Activated CD8-positive, alpha-beta memory T cell treated with anti-CD3 and anti-CD28 coated beads, Interleukin-2, amount 50 U/mL, for 24 hours (primary cell): ENCODE results near the gene C16orf90.

Experiments used
- DNase-seq: peaks from one replicate; pipeline ENCODE4 v3.0.0-alpha.2; 2020; ENCODE audit errors: extremely low read depth

C16orf90 gene

GRCh38 chr16:3465911-3466584, 29.2 kb downstream of the C16orf90 start:
- no peak for DNase-seq

- DNase-seq, result no peak
These were observed 30.0 kb downstream of the C16orf90 start for GRCh38 chr16:3465301-3465700.

- DNase-seq, result no peak
These were observed 34.1 kb downstream of the C16orf90 start for GRCh38 chr16:3461151-3461550.

- DNase-seq, result no peak
These were observed 34.7 kb downstream of the C16orf90 start for GRCh38 chr16:3460585-3460984.

GRCh38 chr16:3460121-3460520, 35.2 kb downstream of the C16orf90 start:
- no peak for DNase-seq

GRCh38 chr16:3459401-3460090, 35.7 kb downstream of the C16orf90 start:
- no peak for DNase-seq

GRCh38 chr16:3458852-3459361, 36.4 kb downstream of the C16orf90 start:
- no peak for DNase-seq

- DNase-seq, result no peak
These were observed 36.9 kb downstream of the C16orf90 start for GRCh38 chr16:3458278-3458851.

GRCh38 chr16:3457434-3458252, 37.6 kb downstream of the C16orf90 start:
- peak; percentile 60 for DNase-seq

- DNase-seq, result no peak
These were observed 40.6 kb downstream of the C16orf90 start for GRCh38 chr16:3454631-3455147.

- no peak for DNase-seq
These were observed 41.2 kb downstream of the C16orf90 start for GRCh38 chr16:3454093-3454492.

GRCh38 chr16:3444032-3444388, 51.3 kb downstream of the C16orf90 start:
- no peak for DNase-seq
